Thyroid gland (tissue), 4 donors: Measurements from ENCODE around the gene ARMC2.

Experiments used
- CTCF ChIP-seq, 6 experiments: fragments of 200-600 bp in 3 of 6; fragments of 450-650 bp in 3 of 6; sonication (generic) in 3 of 6; IDR thresholded peaks; one replicate each; pipeline ENCODE4 v1.5.1; 2016 to 2019; ENCODE audit warnings: antibody characterized with exemption in 6 of 6, mild to moderate bottlenecking in 2 of 6, inconsistent platforms in 1 of 6, moderate library complexity in 1 of 6
- POLR2A ChIP-seq, 2 donors: fragments of 450-650 bp; IDR thresholded peaks; one replicate each; pipeline ENCODE4 v1.6.1; 2017; ENCODE audit warnings: antibody characterized with exemption in 2 of 2, mild to moderate bottlenecking in 2 of 2, moderate library complexity in 1 of 2

GRCh38 chr6:108960601-108961000 lies 112.4 kb downstream of the ARMC2 start:
- TF ChIP-seq CTCF (IDR thresholded peaks at IDR 0.05) (no peak), POLR2A (IDR thresholded peaks at IDR 0.05) (no peak)
